Ecto neural progenitor cell (in vitro differentiated cells): Measurements from ENCODE around the gene CAMKMT.
"Not testable (repeated sequence)": the region's sequence is repeated elsewhere in the genome, so short reads cannot be mapped to it uniquely, and the experiment has no call there.

ENCODE experiments used
- DNase-seq: peaks from one replicate; pipeline ENCODE4 v3.0.0-alpha.2; 2018; ENCODE audit warnings: low spot score

The CAMKMT gene

GRCh38 chr2:44551497-44551896 lies 189.8 kb downstream of the CAMKMT start:
- DNase-seq = no peak

- DNase-seq = no peak
Observed at GRCh38 chr2:44553456-44553855, 191.7 kb downstream of the CAMKMT start.

GRCh38 chr2:44555700-44556099 lies 194.0 kb downstream of the CAMKMT start:
- DNase-seq = no peak

- DNase-seq = no peak
Observed at GRCh38 chr2:44559108-44559507, 197.4 kb downstream of the CAMKMT start.

- DNase-seq = no peak
Observed at GRCh38 chr2:44560352-44560751, 198.6 kb downstream of the CAMKMT start.

- DNase-seq = no peak
Observed at GRCh38 chr2:44560941-44561340, 199.2 kb downstream of the CAMKMT start.

- no peak for DNase-seq
Observed at GRCh38 chr2:44562737-44563136, 201.0 kb downstream of the CAMKMT start.

- no peak for DNase-seq
Observed at GRCh38 chr2:44564752-44565151, 203.0 kb downstream of the CAMKMT start.

- DNase-seq = no peak
Observed at GRCh38 chr2:44566059-44566458, 204.3 kb downstream of the CAMKMT start.

- DNase-seq = no peak
Observed at GRCh38 chr2:44569491-44569890, 207.7 kb downstream of the CAMKMT start.

- DNase-seq = no peak
Observed at GRCh38 chr2:44570271-44570670, 208.5 kb downstream of the CAMKMT start.

GRCh38 chr2:44570777-44571176 lies 209.0 kb downstream of the CAMKMT start:
- no peak for DNase-seq

GRCh38 chr2:44572196-44572900 lies 210.6 kb downstream of the CAMKMT start:
- no peak for DNase-seq

- no peak for DNase-seq
Observed at GRCh38 chr2:44573996-44574395, 212.2 kb downstream of the CAMKMT start.

- no peak for DNase-seq
Observed at GRCh38 chr2:44578471-44579093, 216.8 kb downstream of the CAMKMT start.

GRCh38 chr2:44579115-44579836 lies 217.5 kb downstream of the CAMKMT start:
- no peak for DNase-seq

GRCh38 chr2:44579837-44580230 lies 218.1 kb downstream of the CAMKMT start:
- no peak for DNase-seq

- DNase-seq = no peak
Observed at GRCh38 chr2:44580875-44581515, 219.2 kb downstream of the CAMKMT start.

GRCh38 chr2:44582363-44583008 lies 220.7 kb downstream of the CAMKMT start:
- DNase-seq = no peak

- not testable (repeated sequence) for DNase-seq
Observed at GRCh38 chr2:44595615-44596014, 233.9 kb downstream of the CAMKMT start.

GRCh38 chr2:44596537-44597320 lies 235.0 kb downstream of the CAMKMT start:
- no peak for DNase-seq
